Fibroblast of lung (primary cell): ENCODE results near the gene NDUFS5.

Experiments used
- CTCF ChIP-seq, 2 donors: IDR thresholded peaks in 1 of 2; conservative IDR thresholded peaks in 1 of 2; 1 replicate in 1 of 2; 2 replicates in 1 of 2; pipeline ENCODE4 v1.5.1; 2011 to 2012; ENCODE audit warnings: low read length in 2 of 2, control low read depth in 1 of 2, inconsistent platforms in 1 of 2, low read depth in 1 of 2, mild to moderate bottlenecking in 1 of 2
- EZH2 ChIP-seq: IDR thresholded peaks from 2 replicates; pipeline ENCODE4 v1.5.1; 2012; ENCODE audit warnings: low read length, control low read depth, mild to moderate bottlenecking; ENCODE audit errors: missing control alignments

- TF ChIP-seq CTCF (conservative IDR thresholded peaks at IDR 0.05 in 1 of 2, IDR thresholded peaks at IDR 0.05 in 1 of 2; ENCODE audit: low read depth in 1 of 2, low read length in 2 of 2) (no peak), EZH2 (no peak)
Observed at GRCh38 chr1:39003794-39004193, 22.4 kb upstream of the NDUFS5 start.
